22Rv1 (cell line): ENCODE results near the gene KSR2.

ENCODE experiments used
- H3K27ac ChIP-seq: fragments of 450-650 bp; 2 replicates; pipeline ENCODE4 v1.5.1; 2017
- ZFX ChIP-seq: fragments of 450-650 bp; IDR thresholded peaks from 2 replicates; pipeline ENCODE4 v1.6.1; 2017; ENCODE audit warnings: antibody characterized with exemption, borderline replicate concordance
- TF ChIP-seq, protein P1 (sequence below): fragments of 450-650 bp; IDR thresholded peaks from 2 replicates; pipeline ENCODE4 v1.5.1; 2017; ENCODE audit warnings: mild to moderate bottlenecking

The KSR2 gene

GRCh38 chr12:117595751-117596150, 373.0 kb downstream of the KSR2 start:
- no peak overlapping the region for H3K27ac ChIP-seq
- TF ChIP-seq ZFX = no peak
- TF ChIP-seq, protein P1, sequence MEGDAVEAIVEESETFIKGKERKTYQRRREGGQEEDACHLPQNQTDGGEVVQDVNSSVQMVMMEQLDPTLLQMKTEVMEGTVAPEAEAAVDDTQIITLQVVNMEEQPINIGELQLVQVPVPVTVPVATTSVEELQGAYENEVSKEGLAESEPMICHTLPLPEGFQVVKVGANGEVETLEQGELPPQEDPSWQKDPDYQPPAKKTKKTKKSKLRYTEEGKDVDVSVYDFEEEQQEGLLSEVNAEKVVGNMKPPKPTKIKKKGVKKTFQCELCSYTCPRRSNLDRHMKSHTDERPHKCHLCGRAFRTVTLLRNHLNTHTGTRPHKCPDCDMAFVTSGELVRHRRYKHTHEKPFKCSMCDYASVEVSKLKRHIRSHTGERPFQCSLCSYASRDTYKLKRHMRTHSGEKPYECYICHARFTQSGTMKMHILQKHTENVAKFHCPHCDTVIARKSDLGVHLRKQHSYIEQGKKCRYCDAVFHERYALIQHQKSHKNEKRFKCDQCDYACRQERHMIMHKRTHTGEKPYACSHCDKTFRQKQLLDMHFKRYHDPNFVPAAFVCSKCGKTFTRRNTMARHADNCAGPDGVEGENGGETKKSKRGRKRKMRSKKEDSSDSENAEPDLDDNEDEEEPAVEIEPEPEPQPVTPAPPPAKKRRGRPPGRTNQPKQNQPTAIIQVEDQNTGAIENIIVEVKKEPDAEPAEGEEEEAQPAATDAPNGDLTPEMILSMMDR = no peak

DNA sequence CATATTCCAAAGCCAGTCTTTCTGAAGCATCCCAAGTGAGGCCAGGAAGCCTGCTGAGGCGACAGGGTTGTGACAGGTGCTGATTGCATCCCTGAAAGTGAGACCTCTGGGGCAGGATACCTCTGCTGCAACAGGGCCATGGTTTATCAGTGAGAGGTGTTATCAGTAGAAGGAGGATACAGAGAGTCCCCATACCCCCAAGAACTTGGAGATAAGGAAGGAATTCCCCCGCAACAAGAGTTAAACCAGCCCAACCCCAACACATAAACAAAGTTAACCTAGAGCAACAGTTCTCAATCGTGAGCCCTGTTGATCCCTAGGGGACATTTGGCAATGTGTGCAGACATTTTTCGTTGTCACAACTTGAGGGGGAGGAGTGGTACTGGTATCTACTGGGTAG, 374.3 kb downstream of the KSR2 start:
- no peak overlapping the region for H3K27ac ChIP-seq
- TF ChIP-seq ZFX = no peak
- TF ChIP-seq, protein P1 = no peak

GRCh38 chr12:117593815-117594400, 374.9 kb downstream of the KSR2 start:
- no peak overlapping the region for H3K27ac ChIP-seq
- TF ChIP-seq ZFX = no peak
- TF ChIP-seq, protein P1 = no peak

DNA sequence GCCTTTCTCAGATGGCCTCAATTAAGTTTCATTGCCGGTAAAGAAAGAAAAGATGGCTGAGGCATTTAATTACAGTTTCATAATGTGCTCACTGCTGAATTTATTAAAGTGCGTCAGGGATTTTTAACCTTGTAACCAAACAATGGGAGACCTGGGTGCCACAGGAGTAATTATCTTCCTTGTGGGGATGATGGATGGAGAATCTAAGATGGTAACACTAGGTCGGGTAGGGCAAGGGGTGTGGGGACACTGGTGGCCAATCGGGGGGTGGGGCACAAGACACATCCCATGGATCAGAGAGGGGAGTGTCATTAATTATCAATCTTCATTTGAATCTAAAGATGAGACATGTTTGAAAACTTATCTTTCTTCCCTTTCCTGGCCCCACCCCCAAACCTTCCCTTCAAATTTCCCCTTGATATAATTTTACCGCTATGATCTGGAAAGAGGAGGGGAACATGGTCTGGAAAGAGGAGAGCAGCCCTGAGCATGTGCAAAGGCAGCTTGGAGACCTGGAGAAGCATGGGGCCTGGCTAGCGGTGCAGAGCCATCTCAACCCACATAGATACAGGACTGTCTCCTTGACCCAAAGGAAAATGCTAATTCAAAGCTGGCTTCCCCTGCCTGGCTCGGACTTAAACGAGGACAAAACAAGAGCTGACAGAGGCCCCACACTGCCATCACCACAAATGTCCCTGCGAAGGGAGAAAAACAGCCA, 376.0 kb downstream of the KSR2 start:
- H3K27ac ChIP-seq = no peak overlapping the region
- TF ChIP-seq, protein P1 = no peak
- TF ChIP-seq ZFX = no peak

DNA sequence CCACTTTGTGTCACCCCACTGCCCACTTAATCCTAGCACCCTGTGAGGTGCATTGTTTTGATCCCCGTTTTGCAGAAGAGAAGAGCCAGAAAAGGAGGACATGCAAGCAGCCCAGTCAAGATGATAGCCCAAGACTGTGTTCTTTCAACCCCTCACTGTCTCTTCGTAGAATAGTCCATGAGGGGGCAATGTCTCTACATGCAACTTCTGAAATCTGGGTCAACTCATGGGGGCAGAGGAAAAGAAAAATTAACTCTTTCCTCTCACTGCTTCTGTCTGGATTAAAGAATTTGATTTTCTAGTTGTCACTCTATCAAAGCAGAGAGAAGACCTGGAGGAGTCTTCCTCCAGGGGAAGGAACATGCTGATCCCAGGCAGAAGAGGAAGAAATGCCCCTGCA, 377.8 kb downstream of the KSR2 start:
- TF ChIP-seq ZFX = no peak
- TF ChIP-seq, protein P1 = no peak
- H3K27ac ChIP-seq = no peak overlapping the region

GRCh38 chr12:117590386-117590785, 378.4 kb downstream of the KSR2 start:
- no peak overlapping the region for H3K27ac ChIP-seq
- TF ChIP-seq, protein P1 = no peak
- no peak for TF ChIP-seq ZFX

GRCh38 chr12:117589021-117589420, 379.8 kb downstream of the KSR2 start:
- TF ChIP-seq, protein P1 = no peak
- no peak for TF ChIP-seq ZFX
- H3K27ac ChIP-seq = no peak overlapping the region
